Glutamatergic neuron (in vitro differentiated cells): ENCODE measurements around the gene ZP4. TPM values are rescaled to one million over a fixed set of nuclear protein-coding genes. Genes with fewer than 3 reads are reported as not detected.

Experiments
- DNase-seq: peaks from one replicate; pipeline ENCODE4 v3.0.0; 2022
- H3K27ac Mint-ChIP-seq: one replicate; pipeline ENCODE4 v1.8.0; 2020; ENCODE audit warnings: mild to moderate bottlenecking, mixed read lengths, inconsistent platforms; ENCODE audit not compliant: unreplicated experiment
- H3K27me3 Mint-ChIP-seq: one replicate; pipeline ENCODE4 v1.8.0; 2020; ENCODE audit warnings: mild to moderate bottlenecking, moderate library complexity, mixed read lengths, inconsistent platforms; ENCODE audit not compliant: unreplicated experiment
- H3K36me3 Mint-ChIP-seq: one replicate; pipeline ENCODE4 v1.8.0; 2020; ENCODE audit warnings: mild to moderate bottlenecking, mixed read lengths, inconsistent platforms; ENCODE audit not compliant: unreplicated experiment
- H3K4me1 Mint-ChIP-seq: one replicate; pipeline ENCODE4 v1.8.0; 2020; ENCODE audit warnings: mild to moderate bottlenecking, low read depth, mixed read lengths, inconsistent platforms; ENCODE audit not compliant: unreplicated experiment
- H3K4me3 Mint-ChIP-seq: one replicate; pipeline ENCODE4 v1.8.0; 2020; ENCODE audit warnings: mild to moderate bottlenecking, mixed read lengths, inconsistent platforms; ENCODE audit not compliant: unreplicated experiment
- H3K9me3 Mint-ChIP-seq: one replicate; pipeline ENCODE4 v1.8.0; 2020; ENCODE audit warnings: mild to moderate bottlenecking, moderate library complexity, mixed read lengths, inconsistent platforms; ENCODE audit not compliant: unreplicated experiment
- total RNA-seq: library from RNA; stranded (reverse); fragmentation: NEBNext Ultra II Directional; extraction: Animal tissue kit (Norgen Biotek cat#: 25700); gene quantifications from one replicate; pipeline ENCODE4 v1.2.1, GENCODE V29; 2021; ENCODE audit not compliant: unreplicated experiment
- TF ChIP-seq, protein P1 (sequence below): fragments of 200-600 bp; sonication (generic); IDR thresholded peaks from one replicate; pipeline ENCODE4 v1.5.0; 2021; ENCODE audit not compliant: partially characterized antibody, unreplicated experiment

ZP4 gene
- total RNA-seq, 1 donor from 2014 or later: not detected

- no peaks in the 10 kb centered on the region for H3K36me3 Mint-ChIP-seq
- H3K27me3 Mint-ChIP-seq: peaks cover 5% of the 10 kb centered on the region
- no peak overlapping the region for H3K4me3 Mint-ChIP-seq
- H3K4me1 Mint-ChIP-seq: peaks cover 9% of the 10 kb centered on the region
- TF ChIP-seq, protein P1, sequence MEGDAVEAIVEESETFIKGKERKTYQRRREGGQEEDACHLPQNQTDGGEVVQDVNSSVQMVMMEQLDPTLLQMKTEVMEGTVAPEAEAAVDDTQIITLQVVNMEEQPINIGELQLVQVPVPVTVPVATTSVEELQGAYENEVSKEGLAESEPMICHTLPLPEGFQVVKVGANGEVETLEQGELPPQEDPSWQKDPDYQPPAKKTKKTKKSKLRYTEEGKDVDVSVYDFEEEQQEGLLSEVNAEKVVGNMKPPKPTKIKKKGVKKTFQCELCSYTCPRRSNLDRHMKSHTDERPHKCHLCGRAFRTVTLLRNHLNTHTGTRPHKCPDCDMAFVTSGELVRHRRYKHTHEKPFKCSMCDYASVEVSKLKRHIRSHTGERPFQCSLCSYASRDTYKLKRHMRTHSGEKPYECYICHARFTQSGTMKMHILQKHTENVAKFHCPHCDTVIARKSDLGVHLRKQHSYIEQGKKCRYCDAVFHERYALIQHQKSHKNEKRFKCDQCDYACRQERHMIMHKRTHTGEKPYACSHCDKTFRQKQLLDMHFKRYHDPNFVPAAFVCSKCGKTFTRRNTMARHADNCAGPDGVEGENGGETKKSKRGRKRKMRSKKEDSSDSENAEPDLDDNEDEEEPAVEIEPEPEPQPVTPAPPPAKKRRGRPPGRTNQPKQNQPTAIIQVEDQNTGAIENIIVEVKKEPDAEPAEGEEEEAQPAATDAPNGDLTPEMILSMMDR: no peak
- no peak for DNase-seq
- peaks cover 5% of the 10 kb centered on the region for H3K9me3 Mint-ChIP-seq
- H3K27ac Mint-ChIP-seq: no peak overlapping the region
Measured at GRCh38 chr1:237873487-237874211, 17.1 kb downstream of the ZP4 start.

DNA sequence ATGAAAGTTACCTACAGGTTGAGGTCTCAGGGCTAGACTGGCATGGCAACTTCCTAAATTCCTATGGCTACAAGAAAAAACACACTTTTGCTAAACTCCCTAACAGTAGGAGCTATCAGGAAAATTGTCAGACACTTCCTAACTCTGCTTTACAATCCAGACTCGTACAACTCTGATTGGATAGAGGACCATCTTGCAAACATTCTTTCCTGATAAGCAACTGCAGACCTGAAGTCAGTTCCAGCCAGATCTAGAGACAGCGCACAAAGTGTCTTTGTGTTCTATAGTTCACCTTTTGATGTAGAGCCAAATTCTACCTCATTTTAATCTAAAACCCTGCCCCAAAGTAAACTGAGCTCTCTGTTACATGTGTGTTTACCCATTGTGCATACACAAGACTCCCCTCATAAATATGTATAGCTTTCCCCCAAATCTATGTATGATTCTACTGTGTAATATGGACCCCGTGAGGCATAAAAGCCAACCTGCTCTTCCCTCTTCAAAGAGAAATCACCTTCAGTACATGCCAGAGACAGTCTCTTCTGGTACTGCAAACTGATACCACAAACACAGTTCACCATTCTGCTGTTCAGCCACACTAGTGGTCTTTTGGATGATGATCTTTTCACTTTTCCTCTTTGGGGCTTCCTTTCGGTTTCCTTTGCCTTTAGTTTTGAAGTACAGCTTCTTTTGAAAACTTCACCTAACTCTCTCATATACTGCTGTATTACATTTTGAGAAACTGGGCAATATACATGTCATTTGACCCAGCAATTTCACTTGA, 21.7 kb downstream of the ZP4 start:
- Mint-ChIP-seq H3K27ac (no peak overlapping the region), H3K4me1 (peaks cover 9% of the 10 kb centered on the region), H3K27me3 (peaks cover 6% of the 10 kb centered on the region), H3K36me3 (no peaks in the 10 kb centered on the region), H3K4me3 (no peak overlapping the region), H3K9me3 (peaks cover 5% of the 10 kb centered on the region)
- TF ChIP-seq, protein P1: no peak
- no peak for DNase-seq

DNA sequence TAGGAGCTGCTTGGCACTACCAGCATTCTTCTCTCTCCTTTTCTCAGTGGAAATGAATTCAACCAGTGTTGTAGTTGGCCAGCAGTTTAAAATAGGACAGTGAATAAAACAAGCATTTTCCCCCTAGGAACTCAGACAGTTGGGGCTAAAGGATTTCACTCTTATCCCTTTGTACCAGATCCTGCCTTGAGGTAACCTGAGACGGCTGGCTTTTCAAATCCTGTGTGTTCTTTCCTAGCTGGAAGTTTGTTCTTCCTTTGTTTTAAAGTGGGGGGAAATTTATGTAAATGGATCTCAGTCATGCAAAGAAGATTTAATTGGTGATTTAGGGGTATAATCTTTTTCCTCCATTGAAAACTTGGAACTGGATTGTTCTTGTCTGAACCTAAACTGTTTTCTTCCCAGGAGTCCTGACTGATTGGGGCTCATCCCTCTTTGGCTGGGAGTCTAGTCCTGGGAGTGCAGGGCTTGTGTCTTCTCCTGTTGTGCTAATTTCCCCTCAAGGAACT, 23.3 kb downstream of the ZP4 start:
- Mint-ChIP-seq H3K27ac (no peak overlapping the region), H3K36me3 (no peaks in the 10 kb centered on the region), H3K27me3 (peaks cover 3% of the 10 kb centered on the region), H3K9me3 (peaks cover 5% of the 10 kb centered on the region), H3K4me3 (no peak overlapping the region), H3K4me1 (peaks cover 9% of the 10 kb centered on the region)
- TF ChIP-seq, protein P1: no peak
- DNase-seq: no peak

- H3K4me1 Mint-ChIP-seq: no peaks in the 10 kb centered on the region
- H3K27ac Mint-ChIP-seq: no peak overlapping the region
- no peak overlapping the region for H3K4me3 Mint-ChIP-seq
- no peaks in the 10 kb centered on the region for H3K36me3 Mint-ChIP-seq
- TF ChIP-seq, protein P1: peak; percentile 95
- H3K9me3 Mint-ChIP-seq: no peaks in the 10 kb centered on the region
- peaks cover 2% of the 10 kb centered on the region for H3K27me3 Mint-ChIP-seq
- DNase-seq: peak; percentile 88
Measured at GRCh38 chr1:237864338-237865244, 26.1 kb downstream of the ZP4 start.
